Stimulated activated effector memory CD8-positive, alpha-beta T cell treated with anti-CD3 and anti-CD28 coated beads, Interleukin-12 subunit alpha, Interleukin-12 subunit beta, amount 100 ng/mL, for 72 hours (primary cell): ENCODE measurements around the gene TACC2.

ENCODE experiments used
- ATAC-seq: fragments of 150-1000 bp; cut with Tn5 transposase; 2 replicates; pipeline ENCODE4 v1.10.0; 2021
- DNase-seq, 2 donors: peaks; one replicate each; pipeline ENCODE4 v3.0.0; 2021 to 2022; ENCODE audit warnings: low spot score in 2 of 2
- H3K27ac Mint-ChIP-seq: one replicate; pipeline ENCODE4 v1.8.0; 2022; ENCODE audit warnings: mild to moderate bottlenecking, mixed read lengths
- H3K36me3 Mint-ChIP-seq: one replicate; pipeline ENCODE4 v1.8.0; 2022; ENCODE audit warnings: mild to moderate bottlenecking, mixed read lengths
- H3K4me1 Mint-ChIP-seq: one replicate; pipeline ENCODE4 v1.8.0; 2022; ENCODE audit warnings: mixed read lengths
- H3K4me3 Mint-ChIP-seq: one replicate; pipeline ENCODE4 v1.8.0; 2022; ENCODE audit warnings: mild to moderate bottlenecking, mixed read lengths
- H3K9me3 Mint-ChIP-seq: one replicate; pipeline ENCODE4 v1.8.0; 2022; ENCODE audit warnings: mixed read lengths

TACC2 gene

DNA sequence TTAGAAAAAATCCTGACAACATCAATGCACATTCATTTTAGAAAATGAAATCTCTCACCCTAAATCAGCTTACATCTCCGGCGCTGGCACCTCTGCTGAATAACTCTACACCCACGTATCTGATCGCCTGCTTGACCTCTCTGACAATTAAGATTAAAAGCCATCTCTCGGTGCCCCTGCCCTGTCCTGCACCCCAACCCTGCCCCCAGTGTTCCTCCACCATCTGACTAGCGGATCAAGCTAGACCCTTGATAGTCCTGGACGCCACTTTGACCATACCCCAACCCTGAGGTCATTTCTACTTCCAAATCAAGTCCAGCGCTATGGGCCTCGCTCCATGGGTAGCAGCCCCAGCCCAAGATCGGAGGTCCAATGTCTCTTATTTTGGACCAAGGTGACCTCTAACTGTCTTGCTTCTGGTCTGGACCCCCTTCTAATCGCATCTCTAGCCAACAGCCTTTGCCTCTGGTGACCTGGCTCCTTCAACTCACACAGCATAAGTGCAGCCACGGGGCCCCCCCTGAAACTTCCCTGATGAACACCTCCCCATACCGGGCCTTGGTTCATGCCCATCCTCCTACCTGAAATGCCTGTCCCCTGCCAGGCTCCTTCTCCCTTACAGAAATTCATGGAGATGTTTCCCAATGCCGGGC is 310.6 kb downstream of the TACC2 start:
- Mint-ChIP-seq H3K4me3 (peak overlapping the region; percentile 44), H3K9me3 (no peaks in the 10 kb centered on the region), H3K27ac (no peak overlapping the region), H3K36me3 (no peaks in the 10 kb centered on the region), H3K4me1 (peaks cover 19% of the 10 kb centered on the region)
- DNase-seq (no peak), ATAC-seq (no peak)

DNA sequence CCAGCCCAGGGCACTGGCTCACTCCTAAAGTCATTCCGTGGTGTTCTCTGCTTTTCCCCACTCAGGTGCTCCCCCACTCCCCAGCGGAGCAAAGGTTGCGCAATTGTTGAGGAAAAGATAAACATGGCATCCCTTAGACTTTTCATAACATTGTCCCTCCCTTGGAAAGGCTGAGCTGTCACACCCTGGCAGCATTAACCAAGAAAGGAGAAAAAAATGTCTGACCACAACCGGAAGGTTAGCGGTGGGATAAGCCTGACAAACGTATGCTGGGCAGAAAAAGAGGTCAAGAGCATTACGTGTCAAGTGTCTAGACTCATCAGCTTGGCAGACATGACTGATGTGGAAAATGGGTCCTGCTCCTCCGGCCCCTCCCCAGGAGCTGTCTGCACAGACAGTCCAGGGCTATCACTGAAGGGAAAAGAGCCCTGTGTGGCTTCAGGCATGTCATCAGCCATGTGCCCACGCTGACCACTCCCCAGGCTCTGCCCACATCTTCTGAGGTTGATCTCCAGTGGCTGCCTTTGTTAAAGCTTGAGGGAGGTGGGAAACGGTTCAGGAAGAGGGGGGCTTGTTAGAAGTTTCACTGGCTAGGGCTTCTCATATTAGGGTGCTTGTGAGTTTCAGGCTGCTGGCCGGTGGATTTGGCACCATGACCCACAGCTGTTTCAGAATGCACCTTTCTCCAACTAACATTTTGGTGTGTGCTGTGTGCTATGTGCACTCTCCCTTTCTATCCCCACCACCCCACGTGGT is 312.3 kb downstream of the TACC2 start:
- Mint-ChIP-seq H3K4me1 (peaks cover 7% of the 10 kb centered on the region), H3K36me3 (no peaks in the 10 kb centered on the region), H3K27ac (no peak overlapping the region), H3K9me3 (peaks cover 5% of the 10 kb centered on the region), H3K4me3 (no peak overlapping the region)
- peak; percentile 77 for ATAC-seq
- no peak for DNase-seq

DNA sequence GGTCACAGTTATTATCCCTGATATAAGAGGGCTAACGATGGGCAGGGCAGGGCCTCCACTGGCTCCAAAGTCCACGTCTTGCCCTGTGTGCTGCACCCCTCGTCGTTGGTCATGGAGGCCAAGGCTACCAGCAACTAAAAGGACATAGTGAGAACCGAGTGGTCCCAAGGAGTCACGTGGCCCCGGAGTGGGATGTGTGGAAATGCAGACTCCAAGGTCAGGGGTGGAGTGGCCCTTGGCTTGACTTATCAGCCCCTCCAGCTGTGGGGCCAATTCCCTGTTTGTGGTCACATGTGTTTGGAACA is 312.8 kb downstream of the TACC2 start:
- Mint-ChIP-seq H3K36me3 (no peaks in the 10 kb centered on the region), H3K27ac (no peak overlapping the region), H3K4me1 (peaks cover 7% of the 10 kb centered on the region), H3K9me3 (peaks cover 5% of the 10 kb centered on the region), H3K4me3 (no peak overlapping the region)
- DNase-seq (no peak), ATAC-seq (no peak)

DNA sequence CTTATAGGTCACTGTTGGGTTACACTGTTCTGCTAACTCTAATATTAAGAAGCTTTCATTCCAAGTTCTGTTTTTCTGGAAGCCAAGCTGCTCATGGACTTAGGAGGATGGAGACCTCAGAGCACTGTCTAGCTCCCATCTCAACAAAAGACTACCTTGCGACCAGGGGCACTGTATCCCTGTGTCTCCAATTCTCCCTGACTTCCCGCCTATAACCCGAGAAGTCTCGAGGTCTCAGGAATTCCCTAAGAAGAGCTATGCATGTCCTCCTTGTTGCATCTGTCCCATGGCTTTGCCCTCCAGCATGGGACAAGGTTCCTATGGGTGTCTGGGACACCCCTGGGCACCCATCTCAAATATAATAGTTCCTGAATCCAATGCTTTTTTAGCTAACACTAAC is 313.4 kb downstream of the TACC2 start:
- Mint-ChIP-seq H3K9me3 (peaks cover 5% of the 10 kb centered on the region), H3K4me1 (peaks cover 7% of the 10 kb centered on the region), H3K36me3 (no peaks in the 10 kb centered on the region), H3K27ac (no peak overlapping the region), H3K4me3 (no peak overlapping the region)
- ATAC-seq (no peak), DNase-seq (no peak)

DNA sequence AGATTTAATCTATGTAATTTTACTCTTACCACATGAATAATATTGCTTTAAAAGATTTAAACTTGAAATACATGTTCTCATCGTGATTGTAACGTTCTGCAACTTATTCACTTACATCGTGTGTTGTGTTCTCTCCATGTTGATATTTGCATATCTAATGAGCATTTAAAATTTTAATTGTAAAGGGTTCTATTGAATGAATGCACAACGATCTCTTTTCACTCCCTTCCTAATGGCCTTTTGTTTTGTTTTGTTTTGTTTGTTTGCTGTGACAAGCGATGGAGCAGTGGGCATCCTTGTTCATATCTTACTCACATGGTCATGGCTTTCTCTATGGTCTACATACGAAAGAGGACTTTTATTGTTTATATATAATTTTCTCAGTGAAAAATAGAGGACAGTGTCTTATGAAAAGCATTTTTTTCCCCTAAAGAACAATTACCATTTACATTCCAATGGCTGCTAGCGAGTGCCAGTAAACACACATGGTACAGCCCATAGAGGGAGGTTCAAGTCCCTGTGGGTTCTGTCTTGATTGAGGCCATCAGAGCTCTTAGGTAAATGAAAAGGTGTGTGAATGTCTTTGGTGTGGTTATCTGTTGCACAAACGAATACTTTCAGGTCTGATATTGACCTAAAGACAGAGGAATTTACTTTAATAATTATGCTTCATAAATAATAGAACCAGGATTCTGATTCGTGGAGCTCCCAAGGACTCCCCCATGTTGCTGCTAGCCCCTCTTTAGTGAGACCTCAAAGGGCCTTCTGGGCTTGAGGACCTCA is 314.5 kb downstream of the TACC2 start:
- no peak for ATAC-seq
- H3K9me3 Mint-ChIP-seq = peaks cover 5% of the 10 kb centered on the region
- H3K4me3 Mint-ChIP-seq = no peak overlapping the region
- no peak overlapping the region for H3K27ac Mint-ChIP-seq
- DNase-seq = no peak
- peaks cover 7% of the 10 kb centered on the region for H3K4me1 Mint-ChIP-seq
- H3K36me3 Mint-ChIP-seq = no peaks in the 10 kb centered on the region
